Mammary microvascular endothelial cell (primary cell): Measurements from ENCODE around the gene PKIB. TPM values are rescaled to one million over a fixed set of nuclear protein-coding genes. Genes with fewer than 3 reads are reported as not detected.

Source experiments
- total RNA-seq: library from RNA; depleted of rRNA; stranded (reverse); fragments of >200 nt; gene quantifications from 2 replicates; pipeline ENCODE4 v1.2.3, GENCODE V29; 2015

Gene PKIB, protein sequence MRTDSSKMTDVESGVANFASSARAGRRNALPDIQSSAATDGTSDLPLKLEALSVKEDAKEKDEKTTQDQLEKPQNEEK
- total RNA-seq = 0.15 TPM in 1 of 2 replicates, not detected in the other

GRCh38 chr6:122609881-122610689 is at the start of gene PKIB:
TSS of gene PKIB (plus strand) at chr6:122610405. CDS start at chr6:122717795, 107,390 bp downstream.

Other genes starting within 250 kb of the PKIB start
- 12.0 and 16.1 TPM in 2 replicates for gene HSF2, start 210.8 kb upstream of the PKIB start, total RNA-seq
- gene SERINC1, start 138.6 kb upstream of the PKIB start, total RNA-seq = 85.4 and 86.7 TPM in 2 replicates
- gene FABP7, start 169.3 kb downstream of the PKIB start, total RNA-seq = not detected in 2 replicates
- gene SMPDL3A, start 178.9 kb downstream of the PKIB start, total RNA-seq = 4.2 and 6.4 TPM in 2 replicates